NCI-H460 (cell line): Measurements from ENCODE around the gene ARMH3. TPM values are rescaled to one million over a fixed set of nuclear protein-coding genes. Genes with fewer than 3 reads are reported as not detected.

Experiments
- DNase-seq: peaks from one replicate; pipeline ENCODE4 v3.0.0-alpha.2; 2016; ENCODE audit warnings: low read depth; ENCODE audit errors: extremely low read depth
- total RNA-seq: library from RNA; depleted of rRNA; stranded (reverse); fragments of >200 nt; shearing (Covaris generic); gene quantifications from 2 replicates; pipeline ENCODE4 v1.2.3, GENCODE V29; 2014

Gene ARMH3
- total RNA-seq, 1 experiment from 2014 or later: 7.9 TPM

- no peak for DNase-seq
Observed at GRCh38 chr10:101941871-101942270, 114.1 kb downstream of the ARMH3 start.

- DNase-seq: no peak
Observed at GRCh38 chr10:101940916-101941315, 115.1 kb downstream of the ARMH3 start.

GRCh38 chr10:101939729-101940128 lies 116.2 kb downstream of the ARMH3 start:
- DNase-seq: no peak

GRCh38 chr10:101939008-101939648 lies 116.8 kb downstream of the ARMH3 start:
- peak; percentile 91 for DNase-seq

GRCh38 chr10:101938305-101939007 lies 117.5 kb downstream of the ARMH3 start:
- no peak for DNase-seq

- no peak for DNase-seq
Observed at GRCh38 chr10:101935431-101935830, 120.5 kb downstream of the ARMH3 start.

GRCh38 chr10:101934686-101935305 lies 121.2 kb downstream of the ARMH3 start:
- no peak for DNase-seq

GRCh38 chr10:101933976-101934375 lies 122.0 kb downstream of the ARMH3 start:
- no peak for DNase-seq

- no peak for DNase-seq
Observed at GRCh38 chr10:101932183-101932582, 123.8 kb downstream of the ARMH3 start.

GRCh38 chr10:101925027-101925426 lies 130.9 kb downstream of the ARMH3 start:
- no peak for DNase-seq

GRCh38 chr10:101923256-101923655 lies 132.7 kb downstream of the ARMH3 start:
- no peak for DNase-seq

GRCh38 chr10:101922846-101923245 lies 133.1 kb downstream of the ARMH3 start:
- DNase-seq: no peak

- DNase-seq: no peak
Observed at GRCh38 chr10:101920546-101920945, 135.4 kb downstream of the ARMH3 start.

- DNase-seq: no peak
Observed at GRCh38 chr10:101919026-101919770, 136.8 kb downstream of the ARMH3 start.

- DNase-seq: no peak
Observed at GRCh38 chr10:101912561-101913179, 143.3 kb downstream of the ARMH3 start.

GRCh38 chr10:101906586-101907183 lies 149.3 kb downstream of the ARMH3 start:
- no peak for DNase-seq

- no peak for DNase-seq
Observed at GRCh38 chr10:101905251-101905650, 150.7 kb downstream of the ARMH3 start.

GRCh38 chr10:101903827-101904550 lies 152.0 kb downstream of the ARMH3 start:
- no peak for DNase-seq

- no peak for DNase-seq
Observed at GRCh38 chr10:101902820-101903145, 153.2 kb downstream of the ARMH3 start.
